Mucosa of rectum (tissue), 2 donors: ENCODE measurements around the gene ANAPC10.
"Not testable (repeated sequence)": the region's sequence is repeated elsewhere in the genome, so short reads cannot be mapped to it uniquely, and the experiment has no call there.

Source experiments
- H3K27ac ChIP-seq, 2 donors: one replicate each; pipeline ENCODE4 v1.7.0; 2013; ENCODE audit warnings: inconsistent platforms in 2 of 2, low read depth in 2 of 2, low read length in 2 of 2
- H3K27me3 ChIP-seq, 2 donors: one replicate each; pipeline ENCODE4 v1.7.0; 2013; ENCODE audit warnings: low read length in 2 of 2; ENCODE audit not compliant: control insufficient read depth in 2 of 2, insufficient read depth in 2 of 2
- H3K36me3 ChIP-seq, 2 donors: one replicate each; pipeline ENCODE4 v1.7.0; 2013; ENCODE audit warnings: low read length in 2 of 2; ENCODE audit not compliant: control insufficient read depth in 2 of 2, insufficient read depth in 2 of 2
- H3K4me1 ChIP-seq, 2 donors: one replicate each; pipeline ENCODE4 v1.7.0; 2013; ENCODE audit warnings: low read length in 2 of 2, mild to moderate bottlenecking in 1 of 2; ENCODE audit not compliant: control insufficient read depth in 2 of 2, insufficient read depth in 2 of 2
- H3K4me3 ChIP-seq, 2 donors: one replicate each; pipeline ENCODE4 v1.7.0; 2013; ENCODE audit warnings: low read length in 2 of 2
- H3K9ac ChIP-seq, 2 donors: one replicate each; pipeline ENCODE4 v1.7.0; 2013; ENCODE audit warnings: low read length in 2 of 2, low read depth in 1 of 2, mild to moderate bottlenecking in 1 of 2
- H3K9me3 ChIP-seq, 2 donors: one replicate each; pipeline ENCODE4 v1.7.0; 2013; ENCODE audit warnings: low read length in 2 of 2; ENCODE audit not compliant: control insufficient read depth in 2 of 2
- donor health status: healthy.
- donor health status: Normal muscosa, but diverticular disease.

Gene ANAPC10

GRCh38 chr4:145014365-145014764 lies 83.6 kb downstream of the ANAPC10 start:
- H3K27ac ChIP-seq, result no peak overlapping the region
- H3K36me3 ChIP-seq, result no peaks in the 10 kb centered on the region
- no peaks in the 10 kb centered on the region for H3K9me3 ChIP-seq
- H3K27me3 ChIP-seq, result no peaks in the 10 kb centered on the region
- H3K9ac ChIP-seq, result no peak overlapping the region
- no peaks in the 10 kb centered on the region for H3K4me1 ChIP-seq
- H3K4me3 ChIP-seq, result no peak overlapping the region

DNA sequence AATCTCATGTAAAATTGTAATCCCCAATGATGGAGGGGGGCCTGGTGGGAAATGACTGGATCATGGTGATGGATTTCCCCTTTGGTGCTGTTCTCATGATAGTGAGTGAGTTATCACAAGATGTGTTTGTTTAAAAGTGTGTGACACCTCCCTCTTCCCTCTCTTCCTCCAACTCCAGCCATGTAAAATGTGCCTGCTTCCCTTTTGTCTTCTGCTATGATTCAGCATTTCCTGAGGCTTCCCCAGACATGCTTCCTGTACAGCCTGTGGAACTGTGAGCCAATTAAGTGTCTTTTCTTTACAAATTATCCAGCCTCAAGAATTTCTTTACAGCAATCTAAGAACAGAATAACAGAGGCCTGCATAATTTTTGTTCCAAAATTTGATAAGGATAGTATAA lies 85.2 kb downstream of the ANAPC10 start:
- H3K4me3 ChIP-seq, result no peak overlapping the region
- no peaks in the 10 kb centered on the region for H3K4me1 ChIP-seq
- no peak overlapping the region for H3K27ac ChIP-seq
- no peaks in the 10 kb centered on the region for H3K27me3 ChIP-seq
- H3K9ac ChIP-seq, result no peak overlapping the region
- no peaks in the 10 kb centered on the region for H3K36me3 ChIP-seq
- H3K9me3 ChIP-seq, result no peaks in the 10 kb centered on the region

- Histone ChIP-seq H3K27ac (no peak overlapping the region), H3K27me3 (no peaks in the 10 kb centered on the region), H3K9ac (no peak overlapping the region), H3K9me3 (no peaks in the 10 kb centered on the region), H3K4me3 (no peak overlapping the region), H3K36me3 (no peaks in the 10 kb centered on the region), H3K4me1 (no peaks in the 10 kb centered on the region)
Measured at GRCh38 chr4:145011636-145012035, 86.4 kb downstream of the ANAPC10 start.

- not testable (repeated sequence) for H3K27me3 ChIP-seq, H3K27ac ChIP-seq, H3K9me3 ChIP-seq, H3K4me1 ChIP-seq, H3K9ac ChIP-seq, H3K4me3 ChIP-seq, H3K36me3 ChIP-seq
Measured at GRCh38 chr4:145010315-145010714, 87.7 kb downstream of the ANAPC10 start.

GRCh38 chr4:145003675-145004074 lies 94.3 kb downstream of the ANAPC10 start:
- H3K4me3 ChIP-seq, result no peak overlapping the region
- H3K9ac ChIP-seq, result no peak overlapping the region
- H3K27ac ChIP-seq, result no peak overlapping the region
- H3K27me3 ChIP-seq, result no peaks in the 10 kb centered on the region
- H3K9me3 ChIP-seq, result no peaks in the 10 kb centered on the region
- no peaks in the 10 kb centered on the region for H3K36me3 ChIP-seq
- H3K4me1 ChIP-seq, result no peaks in the 10 kb centered on the region

GRCh38 chr4:145001635-145002034 lies 96.4 kb downstream of the ANAPC10 start:
- H3K27me3 ChIP-seq, result no peaks in the 10 kb centered on the region
- H3K27ac ChIP-seq, result no peak overlapping the region
- H3K4me1 ChIP-seq, result no peaks in the 10 kb centered on the region
- H3K9me3 ChIP-seq, result no peaks in the 10 kb centered on the region
- no peak overlapping the region for H3K4me3 ChIP-seq
- no peaks in the 10 kb centered on the region for H3K36me3 ChIP-seq
- no peak overlapping the region for H3K9ac ChIP-seq

GRCh38 chr4:145000656-145001055 lies 97.3 kb downstream of the ANAPC10 start:
- not testable (repeated sequence) for H3K36me3 ChIP-seq, H3K4me3 ChIP-seq, H3K4me1 ChIP-seq, H3K9ac ChIP-seq, H3K27ac ChIP-seq, H3K27me3 ChIP-seq, H3K9me3 ChIP-seq

GRCh38 chr4:144989306-144989705 lies 108.7 kb downstream of the ANAPC10 start:
- Histone ChIP-seq H3K27me3 (no peaks in the 10 kb centered on the region), H3K36me3 (peaks cover 0 to 6% of the 10 kb centered on the region in 2 donors), H3K4me3 (no peak overlapping the region), H3K9ac (no peak overlapping the region), H3K4me1 (no peaks in the 10 kb centered on the region), H3K27ac (no peak overlapping the region), H3K9me3 (no peaks in the 10 kb centered on the region)

DNA sequence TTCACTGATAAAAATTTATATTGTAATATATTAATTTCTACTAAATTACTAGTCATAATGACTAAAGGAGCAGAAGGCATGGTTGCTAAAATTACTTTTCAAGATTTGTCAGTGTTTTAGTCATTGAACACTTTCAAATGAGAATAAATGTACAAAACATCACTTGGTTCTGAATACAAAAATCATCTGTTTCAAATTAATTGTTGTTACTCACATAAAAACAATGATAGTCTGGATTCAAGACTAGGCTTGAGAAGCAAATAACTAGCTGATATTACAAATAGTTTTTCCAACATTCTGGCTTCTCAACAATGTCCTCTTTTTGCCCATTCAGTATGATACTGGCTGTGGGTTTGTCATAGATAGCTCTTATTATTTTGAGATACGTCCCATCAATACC lies 112.5 kb downstream of the ANAPC10 start:
- no peaks in the 10 kb centered on the region for H3K9me3 ChIP-seq
- H3K4me3 ChIP-seq, result no peak overlapping the region
- no peaks in the 10 kb centered on the region for H3K4me1 ChIP-seq
- no peaks in the 10 kb centered on the region for H3K27me3 ChIP-seq
- no peak overlapping the region for H3K27ac ChIP-seq
- H3K9ac ChIP-seq, result no peak overlapping the region
- H3K36me3 ChIP-seq, result no peaks in the 10 kb centered on the region

DNA sequence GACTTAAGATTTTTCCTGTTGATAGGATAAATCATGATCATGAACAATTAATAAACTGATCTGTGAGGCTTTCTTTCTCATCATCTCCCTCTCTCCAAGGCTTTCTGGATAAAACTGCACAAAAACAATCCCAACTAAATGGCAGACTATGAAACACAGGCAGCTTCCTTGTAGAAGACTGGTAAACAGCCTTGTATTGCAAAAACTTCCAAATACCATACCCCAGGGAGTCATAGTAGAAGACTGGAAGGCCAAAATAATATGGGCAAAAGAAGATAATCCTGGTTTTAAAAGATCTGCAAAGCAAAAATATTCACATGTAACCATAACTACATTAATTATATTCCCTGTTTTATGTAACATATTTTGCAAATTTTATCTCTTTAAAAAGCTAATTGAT lies 113.0 kb downstream of the ANAPC10 start:
- no peaks in the 10 kb centered on the region for H3K9me3 ChIP-seq
- no peaks in the 10 kb centered on the region for H3K36me3 ChIP-seq
- H3K27ac ChIP-seq, result no peak overlapping the region
- H3K27me3 ChIP-seq, result no peaks in the 10 kb centered on the region
- H3K4me3 ChIP-seq, result no peak overlapping the region
- H3K9ac ChIP-seq, result no peak overlapping the region
- H3K4me1 ChIP-seq, result no peaks in the 10 kb centered on the region

DNA sequence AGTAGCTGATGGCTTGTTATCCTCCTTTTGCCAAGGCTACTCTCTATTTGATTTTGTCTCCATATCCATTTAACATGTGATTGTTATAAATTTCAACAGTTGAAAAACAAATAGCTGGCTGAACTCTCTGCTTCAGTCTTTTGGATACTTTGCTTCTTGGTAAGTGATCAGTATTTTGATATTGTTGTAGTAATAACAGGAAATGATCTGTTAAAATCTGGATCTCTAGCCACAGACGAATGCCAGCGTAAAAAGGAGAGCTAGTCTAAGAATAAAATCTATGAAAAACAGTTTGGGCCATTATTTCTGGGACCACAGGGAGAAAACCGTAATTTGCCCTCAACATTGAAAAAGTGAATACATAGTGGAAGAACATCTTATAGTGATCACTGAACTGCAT lies 113.8 kb downstream of the ANAPC10 start:
- no peaks in the 10 kb centered on the region for H3K4me1 ChIP-seq
- no peak overlapping the region for H3K27ac ChIP-seq
- H3K36me3 ChIP-seq, result no peaks in the 10 kb centered on the region

More for the DNA sequence above, 113.8 kb downstream of the ANAPC10 start:
- H3K27me3 ChIP-seq, result no peaks in the 10 kb centered on the region
- no peaks in the 10 kb centered on the region for H3K9me3 ChIP-seq
- no peak overlapping the region for H3K4me3 ChIP-seq
- H3K9ac ChIP-seq, result no peak overlapping the region
